DOHH2 (cell line): ENCODE results near the gene SCN8A.

ENCODE experiments used
- H3F3A ChIP-seq: fragments of 200-600 bp; sonication (generic), shearing (Covaris generic); 2 replicates; pipeline ENCODE4 v1.6.0; 2016; ENCODE audit warnings: antibody characterized with exemption, mild to moderate bottlenecking; ENCODE audit not compliant: control insufficient read depth, insufficient read depth
- H3K27ac ChIP-seq: fragments of 200-600 bp; sonication (generic); 2 replicates; pipeline ENCODE4 v1.5.1; 2014; ENCODE audit warnings: low read depth, mild to moderate bottlenecking, low read length, moderate library complexity
- H3K27me3 ChIP-seq: fragments of 200-600 bp; sonication (generic); 2 replicates; pipeline ENCODE4 v1.6.1; 2014; ENCODE audit warnings: mild to moderate bottlenecking, low read length, mixed read lengths; ENCODE audit not compliant: control insufficient read depth
- H3K36me3 ChIP-seq: fragments of 200-600 bp; sonication (generic); 2 replicates; pipeline ENCODE4 v1.6.1; 2014; ENCODE audit warnings: mild to moderate bottlenecking, low read length, moderate library complexity, mixed read lengths; ENCODE audit not compliant: control insufficient read depth
- H3K4me1 ChIP-seq: fragments of 200-600 bp; sonication (generic); 2 replicates; pipeline ENCODE4 v1.6.1; 2014; ENCODE audit warnings: mild to moderate bottlenecking, low read length, mixed read lengths; ENCODE audit not compliant: control insufficient read depth
- H3K4me2 ChIP-seq: fragments of 200-600 bp; sonication (generic); 2 replicates; pipeline ENCODE4 v1.6.0; 2014; ENCODE audit warnings: mild to moderate bottlenecking, low read length, moderate library complexity
- H3K4me3 ChIP-seq: fragments of 200-600 bp; sonication (generic); 2 replicates; pipeline ENCODE4 v1.5.1; 2014; ENCODE audit warnings: mild to moderate bottlenecking, low read length, mixed read lengths
- H3K79me2 ChIP-seq: fragments of 200-600 bp; sonication (generic); 2 replicates; pipeline ENCODE4 v1.6.1; 2014; ENCODE audit warnings: mild to moderate bottlenecking, low read length, mixed read lengths; ENCODE audit not compliant: control insufficient read depth
- H3K9me2 ChIP-seq: fragments of 200-600 bp; sonication (generic); replicated peaks from 2 replicates; pipeline ENCODE4 v1.6.1; 2014; ENCODE audit warnings: mild to moderate bottlenecking, low read length, mixed read lengths; ENCODE audit not compliant: control insufficient read depth
- H3K9me3 ChIP-seq: fragments of 200-600 bp; sonication (generic); 2 replicates; pipeline ENCODE4 v1.6.1; 2014; ENCODE audit warnings: antibody characterized with exemption, low read length, mixed read lengths; ENCODE audit not compliant: control insufficient read depth, insufficient read depth
- H4K20me1 ChIP-seq: fragments of 200-600 bp; sonication (generic); 2 replicates; pipeline ENCODE4 v1.6.0; 2014; ENCODE audit warnings: low read depth, mild to moderate bottlenecking, antibody characterized with exemption, low read length, moderate library complexity; ENCODE audit not compliant: control insufficient read depth, insufficient read depth
- CTCF ChIP-seq: fragments of 200-600 bp; sonication (generic); IDR thresholded peaks from one replicate; pipeline ENCODE4 v1.5.1; 2014; ENCODE audit warnings: antibody characterized with exemption, mild to moderate bottlenecking, low read depth, low read length; ENCODE audit not compliant: poor library complexity, severe bottlenecking
- EZH2phosphoT487 ChIP-seq: fragments of 200-600 bp; sonication (generic); IDR thresholded peaks from 2 replicates; pipeline ENCODE4 v1.6.1; 2017; ENCODE audit warnings: borderline replicate concordance, mild to moderate bottlenecking, antibody characterized with exemption, low read length, moderate library complexity, mixed read lengths

SCN8A gene

GRCh38 chr12:51834411-51834810 lies 243.4 kb downstream of the SCN8A start:
- H3K27me3 ChIP-seq: peaks cover 30% of the 10 kb centered on the region
- H3F3A ChIP-seq: no peaks in the 10 kb centered on the region
- no peak for TF ChIP-seq CTCF
- no peaks in the 10 kb centered on the region for H3K9me2 ChIP-seq
- no peak overlapping the region for H3K4me2 ChIP-seq
- no peaks in the 10 kb centered on the region for H3K9me3 ChIP-seq
- H3K4me3 ChIP-seq: no peak overlapping the region
- H3K27ac ChIP-seq: no peak overlapping the region
- no peaks in the 10 kb centered on the region for H3K36me3 ChIP-seq
- no peaks in the 10 kb centered on the region for H3K4me1 ChIP-seq
- no peaks in the 10 kb centered on the region for H3K79me2 ChIP-seq
- no peaks in the 10 kb centered on the region for H4K20me1 ChIP-seq

DNA sequence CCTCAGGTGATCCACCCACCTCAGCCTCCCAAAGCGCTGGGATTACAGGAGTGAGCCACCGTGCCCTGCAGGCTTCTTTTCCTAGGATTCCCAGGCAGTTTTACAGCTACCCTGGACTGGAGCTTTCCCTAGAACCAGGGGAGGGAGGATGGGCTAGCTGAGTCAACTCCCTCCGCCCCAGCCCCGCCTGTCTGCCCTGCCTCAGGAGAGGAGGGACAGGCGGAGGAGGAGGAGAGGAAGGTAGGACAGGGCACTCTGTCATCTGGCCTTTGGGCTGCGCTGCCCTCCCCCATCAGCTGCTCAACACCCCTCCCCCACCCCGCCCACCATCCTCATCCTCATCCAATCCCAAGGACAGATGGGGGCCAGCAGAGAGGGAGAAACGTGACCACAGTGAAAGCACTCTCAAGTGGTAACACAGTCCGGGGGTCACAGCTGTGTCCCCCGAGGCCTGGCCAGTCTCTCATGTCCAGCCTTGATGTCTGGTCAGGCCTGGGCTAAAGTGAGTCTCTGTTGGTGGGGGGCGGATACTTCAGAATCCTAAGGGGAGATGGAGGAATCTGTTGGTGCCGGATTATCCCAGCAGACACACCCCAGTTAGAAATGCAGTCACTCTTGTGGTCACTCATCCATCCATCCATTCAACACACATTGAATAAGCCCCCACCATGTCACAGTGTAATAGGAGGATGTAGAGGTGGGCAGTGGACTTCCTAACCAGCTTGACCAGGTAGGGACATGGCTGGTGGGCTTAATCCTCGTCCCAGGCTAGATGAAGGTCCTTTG lies 245.2 kb downstream of the SCN8A start:
- H4K20me1 ChIP-seq: no peaks in the 10 kb centered on the region
- no peaks in the 10 kb centered on the region for H3K4me1 ChIP-seq
- no peak overlapping the region for H3K4me2 ChIP-seq
- H3F3A ChIP-seq: no peaks in the 10 kb centered on the region
- peaks cover 33% of the 10 kb centered on the region for H3K27me3 ChIP-seq
- H3K27ac ChIP-seq: no peak overlapping the region
- TF ChIP-seq EZH2phosphoT487: no peak
- TF ChIP-seq CTCF: no peak
- H3K9me3 ChIP-seq: no peaks in the 10 kb centered on the region
- H3K36me3 ChIP-seq: no peaks in the 10 kb centered on the region
- H3K4me3 ChIP-seq: no peak overlapping the region
- no peaks in the 10 kb centered on the region for H3K9me2 ChIP-seq
- no peaks in the 10 kb centered on the region for H3K79me2 ChIP-seq

- H3K4me2 ChIP-seq: no peak overlapping the region
- H3F3A ChIP-seq: no peaks in the 10 kb centered on the region
- peaks cover 32% of the 10 kb centered on the region for H3K27me3 ChIP-seq
- no peaks in the 10 kb centered on the region for H3K9me3 ChIP-seq
- no peaks in the 10 kb centered on the region for H3K9me2 ChIP-seq
- H4K20me1 ChIP-seq: no peaks in the 10 kb centered on the region
- no peaks in the 10 kb centered on the region for H3K79me2 ChIP-seq
- H3K4me1 ChIP-seq: no peaks in the 10 kb centered on the region
- H3K27ac ChIP-seq: no peak overlapping the region
- H3K36me3 ChIP-seq: no peaks in the 10 kb centered on the region
- TF ChIP-seq CTCF (no peak), EZH2phosphoT487 (no peak)
- H3K4me3 ChIP-seq: no peak overlapping the region
These were observed 245.8 kb downstream of the SCN8A start for GRCh38 chr12:51836827-51837173.
